NT2/D1 (cell line): ENCODE data around the gene CELSR1.

Experiments used
- DNase-seq: peaks from one replicate; pipeline ENCODE4 v3.0.0-alpha.2; 2011; ENCODE audit warnings: low read depth, low spot score
- H3K27me3 ChIP-seq: 2 replicates; pipeline ENCODE4 v1.6.0; 2011; ENCODE audit warnings: mild to moderate bottlenecking; ENCODE audit not compliant: insufficient read length, insufficient read depth
- H3K36me3 ChIP-seq: 2 replicates; pipeline ENCODE4 v1.6.1; 2011; ENCODE audit warnings: mild to moderate bottlenecking, low read length, mixed read lengths; ENCODE audit not compliant: insufficient read depth, insufficient read length
- H3K4me1 ChIP-seq: 2 replicates; pipeline ENCODE4 v1.5.1; 2011; ENCODE audit not compliant: insufficient read depth, insufficient read length
- H3K4me3 ChIP-seq: 2 replicates; pipeline ENCODE4 v1.5.1; 2011; ENCODE audit warnings: low read depth; ENCODE audit not compliant: insufficient read length
- H3K9ac ChIP-seq: 2 replicates; pipeline ENCODE4 v1.6.0; 2011; ENCODE audit warnings: low read depth; ENCODE audit not compliant: insufficient read length
- H3K9me3 ChIP-seq: 2 replicates; pipeline ENCODE4 v1.5.1; 2011; ENCODE audit warnings: mild to moderate bottlenecking, low read length; ENCODE audit not compliant: insufficient read depth
- SUZ12 ChIP-seq: IDR thresholded peaks from 2 replicates; pipeline ENCODE4 v1.6.1; 2011; ENCODE audit not compliant: insufficient read length, insufficient read depth; ENCODE audit errors: extremely low read depth
- YY1 ChIP-seq: IDR thresholded peaks from 2 replicates; pipeline ENCODE4 v1.6.1; 2011; ENCODE audit not compliant: insufficient read length, insufficient read depth
- ZNF274 ChIP-seq: IDR thresholded peaks from 2 replicates; pipeline ENCODE4 v1.6.1; 2011; ENCODE audit warnings: mild to moderate bottlenecking, low read depth, low read length

The CELSR1 gene

GRCh38 chr22:46387748-46388147 is 149.7 kb downstream of the CELSR1 start:
- H3K4me3 ChIP-seq = no peak overlapping the region
- peaks cover 10% of the 10 kb centered on the region for H3K36me3 ChIP-seq
- no peak for TF ChIP-seq SUZ12
- no peak for TF ChIP-seq ZNF274
- TF ChIP-seq YY1 = no peak
- no peak overlapping the region for H3K9ac ChIP-seq
- no peak for DNase-seq
- H3K27me3 ChIP-seq = no peaks in the 10 kb centered on the region
- no peaks in the 10 kb centered on the region for H3K9me3 ChIP-seq
- peaks cover 2% of the 10 kb centered on the region for H3K4me1 ChIP-seq

DNA sequence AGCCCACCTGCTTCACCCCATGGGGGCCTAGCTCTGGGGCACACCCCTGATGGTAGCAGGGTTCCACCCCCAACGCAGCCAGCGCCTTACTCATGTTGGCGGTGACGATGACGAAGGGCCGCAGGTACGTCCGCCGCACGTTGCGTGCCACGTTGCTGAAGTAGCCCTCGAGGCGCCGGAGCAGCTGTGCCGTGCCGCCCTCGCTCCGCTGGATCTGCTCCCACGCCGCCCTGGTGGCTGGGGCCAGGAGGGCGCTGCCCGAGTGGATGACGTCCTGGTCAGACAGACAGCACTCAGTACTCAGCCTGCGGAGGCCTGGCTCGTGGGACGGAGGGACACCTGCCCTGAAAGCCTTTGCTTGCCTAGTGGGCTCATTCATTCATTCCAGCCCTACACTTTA is 151.1 kb downstream of the CELSR1 start:
- peaks cover 4% of the 10 kb centered on the region for H3K4me1 ChIP-seq
- H3K9me3 ChIP-seq = no peaks in the 10 kb centered on the region
- no peak overlapping the region for H3K4me3 ChIP-seq
- H3K9ac ChIP-seq = no peak overlapping the region
- H3K27me3 ChIP-seq = no peaks in the 10 kb centered on the region
- DNase-seq = no peak
- TF ChIP-seq SUZ12 (no peak), ZNF274 (no peak), YY1 (no peak)
- peaks cover 7% of the 10 kb centered on the region for H3K36me3 ChIP-seq

- H3K4me1 ChIP-seq = peaks cover 14% of the 10 kb centered on the region
- H3K27me3 ChIP-seq = no peaks in the 10 kb centered on the region
- DNase-seq = no peak
- TF ChIP-seq YY1 = no peak
- no peak for TF ChIP-seq SUZ12
- TF ChIP-seq ZNF274 = no peak
- H3K9me3 ChIP-seq = no peaks in the 10 kb centered on the region
- H3K36me3 ChIP-seq = peaks cover 8% of the 10 kb centered on the region
- H3K4me3 ChIP-seq = no peak overlapping the region
- no peak overlapping the region for H3K9ac ChIP-seq
These were observed 154.9 kb downstream of the CELSR1 start for GRCh38 chr22:46382524-46382923.

- Histone ChIP-seq H3K27me3 (no peaks in the 10 kb centered on the region), H3K9ac (peak overlapping the region; percentile 32), H3K9me3 (peaks cover 4% of the 10 kb centered on the region; the same call in 1 of the 2 replicates), H3K4me3 (no peak overlapping the region), H3K36me3 (peaks cover 10% of the 10 kb centered on the region), H3K4me1 (peaks cover 19% of the 10 kb centered on the region)
- DNase-seq = no peak
- no peak for TF ChIP-seq YY1
- no peak for TF ChIP-seq SUZ12
- no peak for TF ChIP-seq ZNF274
These were observed 155.7 kb downstream of the CELSR1 start for GRCh38 chr22:46381731-46382130.

DNA sequence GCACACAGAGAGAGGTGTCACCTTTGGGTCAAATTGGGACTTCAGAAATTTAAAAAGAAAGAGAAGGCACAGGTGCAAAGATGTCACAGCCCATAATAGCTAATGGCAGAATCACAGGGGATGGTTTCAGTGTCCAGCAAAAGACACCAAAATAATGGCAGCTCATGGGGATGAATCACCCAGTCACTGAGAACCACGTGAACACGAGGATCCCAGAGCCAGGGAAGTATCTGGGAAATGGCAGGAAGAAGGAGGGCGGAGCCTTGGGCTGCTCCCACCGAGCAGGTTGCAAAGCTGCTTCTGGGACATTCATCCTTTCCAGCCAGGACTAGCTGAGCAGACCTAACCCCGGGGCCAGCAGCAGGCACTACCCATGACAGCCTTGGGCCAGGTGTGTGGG is 156.3 kb downstream of the CELSR1 start:
- Histone ChIP-seq H3K4me1 (peaks cover 19% of the 10 kb centered on the region), H3K27me3 (no peaks in the 10 kb centered on the region), H3K9ac (no peak overlapping the region), H3K9me3 (peaks cover 10% of the 10 kb centered on the region), H3K4me3 (no peak overlapping the region), H3K36me3 (peaks cover 12% of the 10 kb centered on the region)
- DNase-seq = no peak
- TF ChIP-seq YY1 (no peak), SUZ12 (no peak), ZNF274 (no peak)

DNA sequence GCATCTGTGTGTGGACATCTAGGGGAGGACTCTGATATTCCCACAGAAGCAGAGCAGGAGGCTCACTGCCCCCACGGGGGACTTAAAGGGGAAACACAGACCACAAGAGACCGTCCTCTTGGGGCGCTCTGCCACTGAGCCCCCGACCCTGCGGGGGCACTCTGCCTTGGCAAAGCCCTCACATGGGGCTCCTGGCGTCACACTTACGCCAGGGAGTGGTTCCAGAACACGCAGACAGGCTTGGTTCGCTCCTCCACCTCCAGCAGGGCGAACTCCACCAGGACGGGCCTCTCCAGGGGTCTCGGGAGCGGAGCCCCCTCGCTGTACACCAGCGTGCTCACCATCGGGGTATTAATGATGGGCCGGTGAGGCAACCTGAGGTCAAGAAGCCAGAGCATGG is 156.8 kb downstream of the CELSR1 start:
- Histone ChIP-seq H3K4me3 (no peak overlapping the region), H3K9ac (no peak overlapping the region), H3K27me3 (no peaks in the 10 kb centered on the region), H3K9me3 (peaks cover 15% of the 10 kb centered on the region), H3K4me1 (peaks cover 19% of the 10 kb centered on the region), H3K36me3 (peaks cover 12% of the 10 kb centered on the region)
- DNase-seq = no peak
- TF ChIP-seq ZNF274 (no peak), YY1 (no peak), SUZ12 (no peak)

DNA sequence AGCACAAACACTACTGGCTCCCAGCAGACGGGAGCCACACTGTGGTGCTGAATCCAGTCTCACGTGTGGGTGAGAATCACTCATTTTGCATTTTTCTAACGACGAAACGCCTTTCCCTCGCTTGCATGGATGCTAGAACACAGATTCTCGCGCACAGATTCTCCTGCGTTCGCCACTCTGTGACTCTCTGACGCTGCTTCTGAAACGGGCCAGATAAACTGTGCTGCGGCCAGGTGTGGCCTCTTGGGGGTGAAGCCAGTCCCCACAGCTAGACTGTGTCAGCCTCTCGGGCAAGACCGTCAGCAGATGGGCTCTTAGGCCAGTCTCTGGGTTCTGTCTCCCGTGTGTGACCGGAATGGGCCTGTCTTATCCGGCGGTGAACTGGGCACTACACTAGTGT is 157.4 kb downstream of the CELSR1 start:
- Histone ChIP-seq H3K4me1 (peaks cover 19% of the 10 kb centered on the region), H3K4me3 (no peak overlapping the region), H3K27me3 (no peaks in the 10 kb centered on the region), H3K9me3 (peaks cover 16% of the 10 kb centered on the region), H3K36me3 (peaks cover 12% of the 10 kb centered on the region), H3K9ac (no peak overlapping the region)
- DNase-seq = no peak
- no peak for TF ChIP-seq ZNF274
